OCI-M1 (cell line): ENCODE measurements around the gene ZNF225.
"Not testable (repeated sequence)": the region's sequence is repeated elsewhere in the genome, so short reads cannot be mapped to it uniquely, and the experiment has no call there.

Experiments
- DNase-seq: peaks from one replicate; lab custom pipeline; 2025; lab: John Stamatoyannopoulos, UW

The ZNF225 gene

DNA sequence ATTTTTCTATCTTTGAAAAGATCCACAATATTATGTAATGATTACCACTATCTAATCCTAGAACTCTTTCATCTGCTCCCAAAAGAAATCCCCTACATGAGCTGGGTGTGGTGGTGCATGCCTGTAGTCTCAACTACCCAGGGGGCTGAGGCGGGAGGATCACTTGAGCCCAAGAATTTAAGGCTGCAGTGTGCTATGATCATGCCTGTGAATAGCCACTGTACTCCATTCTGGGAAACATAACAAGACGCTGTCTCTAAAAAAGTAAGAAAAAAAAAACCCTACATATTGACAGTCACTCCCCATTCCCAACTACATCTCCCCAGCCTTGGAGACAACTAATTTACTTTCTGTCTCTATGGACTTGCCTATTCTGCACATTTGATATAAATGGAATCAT is 50.6 kb downstream of the ZNF225 start:
- no peak for DNase-seq

DNA sequence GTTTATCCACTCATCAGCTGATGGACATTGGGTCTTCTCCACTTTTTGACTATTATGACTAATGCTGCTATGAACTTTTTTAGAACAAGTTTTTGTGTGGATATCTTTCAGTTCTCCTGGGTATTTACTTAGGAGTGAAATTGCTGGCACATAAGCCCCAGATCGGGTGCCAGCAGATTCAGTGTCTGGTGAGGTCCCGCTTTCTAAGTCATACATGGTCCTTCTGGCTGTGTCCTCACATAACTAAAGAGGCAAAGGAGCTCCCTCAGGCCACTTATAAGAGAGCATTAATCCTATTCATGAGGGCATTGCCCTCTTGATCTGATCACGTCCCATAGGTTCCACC is 51.1 kb downstream of the ZNF225 start:
- no peak for DNase-seq

DNA sequence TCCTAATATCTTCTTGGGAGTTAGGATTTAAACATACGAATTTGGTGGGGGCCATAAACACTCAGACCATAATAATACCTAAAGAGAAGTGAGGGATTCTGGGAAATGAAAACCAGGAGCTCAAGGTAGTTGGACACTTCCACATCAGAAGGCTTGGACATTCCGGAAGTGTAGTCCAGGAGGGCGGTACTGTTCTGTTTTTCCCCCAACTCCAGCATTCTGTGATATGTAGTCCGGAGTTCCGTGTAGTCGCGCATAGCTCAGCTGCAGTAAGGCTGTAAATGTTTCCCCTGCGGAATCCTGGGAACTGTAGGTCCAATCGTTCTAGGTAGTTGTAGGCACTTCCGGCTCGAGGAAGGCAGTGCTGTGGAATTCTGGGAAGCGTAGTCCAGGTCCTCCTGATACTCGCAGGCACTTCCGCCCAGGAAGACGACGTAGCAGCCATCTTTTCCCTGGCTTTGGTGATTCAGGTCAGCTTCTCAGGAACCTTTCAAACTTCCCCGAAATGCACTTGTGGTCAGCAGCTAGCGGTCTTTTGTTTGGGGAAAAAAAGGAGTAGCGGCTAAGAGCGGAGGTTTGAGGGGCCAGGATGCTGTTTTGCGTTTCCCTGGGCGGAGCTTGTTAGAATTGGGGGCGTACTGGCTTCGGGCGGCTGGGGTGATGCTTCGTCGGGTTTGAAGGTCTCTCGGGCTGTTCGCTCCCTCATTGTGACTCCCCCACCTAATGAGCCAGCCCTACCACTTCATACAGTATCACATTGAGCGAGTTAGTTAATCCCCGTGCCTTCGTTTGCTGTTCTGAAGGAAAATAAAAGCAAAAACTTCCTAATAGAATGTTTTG is 51.7 kb downstream of the ZNF225 start, which contains the start of gene ZNF226:
ZNF226 (plus strand) TSS at position 428 of the 840 bp plus-strand sequence. CDS start 4,981 bp downstream, outside the sequence.
- DNase-seq, result peak; percentile 99

DNA sequence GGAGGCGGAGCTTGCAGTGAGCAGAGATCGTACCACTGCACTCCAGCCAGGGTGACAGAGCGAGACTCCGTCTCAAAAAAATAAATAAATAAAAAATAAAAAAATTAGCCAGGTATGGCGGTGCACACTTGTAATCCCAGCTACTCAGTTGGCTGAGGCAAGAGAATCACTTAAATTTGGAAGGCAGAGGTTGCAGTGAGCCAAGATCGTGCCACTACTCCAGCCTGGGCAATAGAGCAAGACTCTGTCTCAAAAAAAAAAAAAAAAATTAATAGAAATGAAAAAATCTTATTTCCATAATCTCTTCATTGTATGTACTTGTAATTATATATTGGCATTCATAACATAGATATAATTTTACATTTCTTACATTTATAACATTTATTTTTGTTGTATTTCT is 57.5 kb downstream of the ZNF225 start:
- not testable (repeated sequence) for DNase-seq

DNA sequence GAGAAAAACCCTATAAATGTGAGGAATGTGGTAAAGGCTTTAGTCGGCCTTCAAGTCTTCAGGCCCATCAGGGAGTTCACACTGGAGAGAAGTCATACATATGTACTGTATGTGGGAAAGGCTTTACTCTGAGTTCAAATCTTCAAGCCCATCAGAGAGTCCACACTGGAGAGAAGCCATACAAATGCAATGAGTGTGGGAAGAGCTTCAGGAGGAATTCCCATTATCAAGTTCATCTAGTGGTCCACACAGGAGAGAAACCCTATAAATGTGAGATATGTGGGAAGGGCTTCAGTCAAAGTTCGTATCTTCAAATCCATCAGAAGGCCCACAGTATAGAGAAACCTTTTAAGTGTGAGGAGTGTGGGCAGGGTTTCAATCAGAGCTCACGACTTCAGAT is 63.4 kb downstream of the ZNF225 start:
- peak; percentile 28 for DNase-seq

DNA sequence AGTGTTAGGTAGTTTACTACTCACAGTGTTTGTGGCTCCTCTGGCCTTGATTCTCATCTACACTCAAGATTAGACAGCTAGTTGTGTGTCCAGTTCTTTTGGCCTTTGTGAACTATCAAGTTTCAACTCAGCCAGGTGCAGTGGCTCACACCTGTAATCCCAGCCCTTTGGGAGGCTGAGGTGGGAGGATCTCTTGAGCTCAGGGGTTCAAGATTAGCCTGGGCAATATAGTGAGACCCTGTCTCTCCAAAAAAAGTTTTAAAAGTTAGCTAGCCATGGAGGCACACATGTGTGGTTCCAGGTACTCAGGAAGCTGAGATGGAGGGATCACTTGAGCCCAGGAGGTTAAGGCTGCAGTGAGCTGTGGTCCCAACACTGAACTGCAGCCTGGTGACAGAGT is 67.8 kb downstream of the ZNF225 start:
- DNase-seq, result no peak

DNA sequence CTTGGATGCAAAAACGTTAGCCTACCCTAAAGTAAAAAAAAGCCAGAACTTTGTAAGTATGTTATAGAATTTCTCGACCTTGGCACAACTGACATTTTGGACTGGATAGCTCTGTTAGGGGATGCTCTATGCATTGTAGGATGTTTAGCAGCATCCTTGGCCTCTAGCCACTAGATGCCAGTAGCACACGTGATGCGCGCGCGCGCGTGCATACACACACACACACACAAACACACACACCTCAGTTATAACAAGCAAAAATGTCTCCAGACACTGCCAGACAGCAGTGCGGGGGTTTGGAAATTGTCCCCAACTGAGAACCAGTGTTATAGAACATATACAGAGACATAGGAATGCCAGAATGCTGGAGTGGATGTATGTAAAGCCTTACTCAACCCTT is 68.9 kb downstream of the ZNF225 start:
- DNase-seq, result no peak
